ENCODE results near the gene ZNRD2.

The ZNRD2 gene

GRCh38 chr11:65557280-65558001, 12.8 kb upstream of the ZNRD2 start:
- peak; percentile 53 to 64 for DNase-seq

DNA sequence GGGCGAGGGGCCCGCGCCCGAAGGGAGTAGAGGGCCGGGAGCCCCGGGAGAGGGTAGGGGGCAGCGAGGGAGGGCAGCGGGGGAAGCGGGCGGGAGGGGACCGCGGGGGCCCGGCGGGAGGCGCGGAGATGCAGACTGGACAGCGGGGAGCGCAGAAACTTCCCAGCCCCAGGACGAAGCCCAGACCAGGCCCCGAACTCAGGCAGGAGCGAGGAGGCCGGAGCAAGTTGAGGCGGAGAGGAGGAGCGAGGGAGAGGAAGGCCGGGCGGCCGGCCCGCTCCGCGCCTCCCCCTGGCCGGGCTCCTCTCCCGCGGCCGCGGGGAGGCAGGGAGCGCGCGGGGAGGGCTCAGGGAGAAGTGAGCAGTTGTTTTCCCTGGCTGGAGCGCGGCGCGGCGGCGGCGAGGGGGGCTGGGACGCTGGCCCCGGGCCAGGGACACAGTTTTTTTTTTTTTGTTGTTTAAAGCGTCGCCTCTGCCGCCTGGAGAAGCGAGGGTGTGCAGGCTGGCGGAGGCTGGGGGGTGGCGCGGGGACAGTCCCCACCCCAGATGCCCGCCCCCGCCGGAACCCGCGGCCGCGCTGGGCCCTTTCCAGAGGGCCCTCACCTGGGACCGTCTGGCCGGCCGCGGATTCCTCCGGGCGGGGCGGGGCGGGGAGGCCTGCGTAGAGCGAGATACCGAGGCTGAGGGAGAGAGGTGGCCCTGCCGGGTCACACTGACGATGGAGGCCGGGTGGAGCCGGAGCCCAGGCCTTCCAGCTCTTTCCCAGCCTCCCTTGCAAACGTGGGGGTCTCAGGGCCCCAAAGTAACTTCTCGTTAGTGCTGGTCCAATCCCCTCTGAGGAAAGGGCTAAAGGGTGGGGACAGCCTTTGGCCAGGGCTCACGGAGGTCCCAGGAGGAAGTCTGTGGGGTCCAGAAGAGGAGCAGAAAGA, 12.0 kb upstream of the ZNRD2 start, which contains the start of gene LTBP3:
Gene LTBP3 (minus strand): TSS at position 358 of the 928 bp plus-strand sequence. CDS start 400 bp downstream, outside the sequence.
- DNase-seq, result peak; percentile 59 to 64

DNA sequence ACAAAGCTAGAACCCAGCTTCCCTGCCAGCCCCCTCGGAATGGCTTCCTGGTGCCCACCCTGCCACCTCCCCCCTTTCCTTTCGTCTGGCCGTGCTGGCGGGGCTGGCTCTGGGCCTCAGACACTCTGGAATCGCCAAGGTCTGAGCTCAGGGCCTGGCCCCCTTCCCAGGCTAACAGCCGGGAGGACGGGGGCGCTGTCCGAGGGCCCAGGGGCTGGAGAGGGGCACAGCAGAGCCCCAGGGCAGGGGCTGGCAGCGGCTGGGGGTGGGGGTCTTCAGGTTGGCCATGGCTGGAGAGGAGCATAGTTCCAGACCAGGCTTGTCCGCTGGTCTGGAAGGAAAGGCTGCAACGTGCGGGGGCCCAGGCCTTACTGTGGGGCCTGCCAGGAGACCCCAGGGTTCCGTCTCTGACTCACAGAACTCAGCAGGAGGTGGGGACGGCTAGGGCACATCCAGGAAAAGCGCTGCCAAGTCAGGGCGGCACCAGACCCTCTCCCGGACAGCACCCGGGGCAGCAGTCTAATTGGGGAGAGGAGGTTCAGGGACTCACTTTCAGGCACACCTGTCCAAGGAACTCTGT, 11.3 kb upstream of the ZNRD2 start:
- no peak for DNase-seq

DNA sequence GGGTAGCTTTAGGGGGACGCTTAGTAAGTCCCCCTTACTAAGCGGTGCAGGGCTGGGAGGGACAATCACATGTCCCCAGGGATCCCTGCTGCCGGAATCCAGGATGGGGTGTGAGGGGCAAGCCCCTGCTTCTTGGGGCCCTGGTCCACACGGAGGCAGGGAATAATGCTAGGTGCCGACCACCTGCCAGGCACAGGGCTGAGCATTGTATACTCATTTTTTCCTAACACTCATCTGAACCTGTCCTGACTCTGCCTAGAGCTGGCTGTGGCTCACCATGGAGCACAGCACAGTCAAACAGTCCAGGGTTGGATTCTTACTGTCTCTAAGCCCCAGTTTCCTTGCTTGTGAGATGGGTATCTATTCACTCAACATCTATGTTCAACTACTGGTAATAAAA, 10.7 kb upstream of the ZNRD2 start:
- peak in 1 of 2 experiments; percentile 55 for DNase-seq

DNA sequence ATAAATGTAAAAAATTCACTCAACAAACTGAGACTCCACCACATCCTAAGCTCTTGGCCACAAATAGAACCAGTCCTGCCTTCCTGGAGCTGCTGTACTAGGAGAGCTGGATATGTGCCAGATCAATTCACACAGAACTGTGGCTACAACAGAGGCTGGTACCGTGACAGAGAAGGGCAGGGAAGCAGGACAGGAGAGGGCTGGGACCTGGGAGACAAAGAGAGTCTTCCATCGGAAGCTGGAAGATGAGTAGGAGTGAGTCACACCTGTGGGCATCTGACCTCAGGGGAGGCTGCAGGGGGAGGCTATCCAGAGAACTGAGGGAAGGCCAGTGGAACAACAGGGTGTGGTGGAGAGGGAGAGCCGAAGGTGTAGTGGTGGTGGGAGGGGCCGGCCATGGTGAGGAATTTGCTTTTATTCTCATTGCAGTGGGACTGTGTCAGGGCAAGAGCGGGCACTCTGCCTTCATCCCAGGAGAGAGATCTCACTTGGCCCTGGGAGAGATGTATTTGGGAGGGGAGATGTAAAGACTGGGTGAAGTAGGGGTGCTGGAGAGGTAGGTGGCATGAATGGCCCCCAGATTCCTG, 10.2 kb upstream of the ZNRD2 start:
- peak in 1 of 2 experiments; percentile 32 for DNase-seq

GRCh38 chr11:65560555-65561418, 9.5 kb upstream of the ZNRD2 start:
- no peak for DNase-seq

DNA sequence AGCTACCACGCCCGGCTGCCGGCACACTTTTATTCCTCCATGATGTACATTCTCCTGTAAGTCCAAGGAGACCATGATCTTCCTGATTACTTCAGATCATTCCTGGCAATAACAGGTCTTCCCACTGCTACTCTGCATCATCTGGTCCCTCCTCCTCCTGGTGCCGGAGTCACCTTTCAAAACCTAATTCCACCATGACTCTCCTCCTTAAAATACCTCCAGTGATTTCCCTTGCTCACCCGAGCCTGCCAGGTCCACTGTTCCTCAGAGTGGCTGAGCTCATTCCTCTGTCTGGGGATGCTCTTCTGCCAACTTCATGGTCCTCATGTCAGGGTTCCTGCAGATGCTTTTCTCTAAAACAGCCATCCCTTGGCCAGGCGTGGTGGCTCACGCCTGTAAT, 8.3 kb upstream of the ZNRD2 start:
- no peak for DNase-seq

DNA sequence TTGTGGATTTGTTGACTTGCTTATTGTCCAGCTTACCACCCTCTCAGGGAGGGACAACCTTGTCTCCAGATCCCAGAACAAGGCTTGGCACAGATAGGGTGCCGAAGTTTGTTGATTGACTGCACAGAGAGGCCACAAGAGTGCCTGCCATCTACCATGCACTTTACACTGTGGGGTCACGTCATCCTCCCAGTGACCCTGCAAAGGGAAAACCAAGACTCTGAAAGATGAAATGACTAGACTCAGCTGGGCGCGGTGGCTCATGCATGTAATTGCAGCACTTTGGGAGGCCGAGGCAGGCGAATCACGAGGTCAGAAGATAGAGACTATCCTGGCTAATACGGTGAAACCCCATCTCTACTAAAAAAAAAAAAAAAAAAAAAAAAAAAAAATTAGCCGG, 7.5 kb upstream of the ZNRD2 start:
- DNase-seq, result no peak

DNA sequence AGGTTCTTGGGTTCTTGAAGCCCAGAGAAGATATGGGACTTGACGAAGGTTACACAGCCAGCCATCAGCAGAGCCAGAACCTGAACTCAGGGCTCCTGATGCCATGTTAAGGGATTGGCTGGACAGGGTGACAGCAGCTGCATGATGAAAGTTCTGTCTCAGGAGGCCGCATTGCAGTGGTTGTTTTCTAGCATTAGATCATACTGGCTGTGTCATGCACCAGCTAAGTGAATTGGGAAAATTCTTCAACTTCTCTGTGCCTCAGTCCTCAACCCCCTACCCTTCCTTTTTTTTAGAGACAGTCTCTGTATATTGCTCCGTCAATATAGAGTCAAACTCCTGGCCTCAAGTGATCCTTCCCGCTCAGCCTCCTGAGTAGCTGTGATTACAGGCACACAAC, 6.7 kb upstream of the ZNRD2 start:
- no peak for DNase-seq

DNA sequence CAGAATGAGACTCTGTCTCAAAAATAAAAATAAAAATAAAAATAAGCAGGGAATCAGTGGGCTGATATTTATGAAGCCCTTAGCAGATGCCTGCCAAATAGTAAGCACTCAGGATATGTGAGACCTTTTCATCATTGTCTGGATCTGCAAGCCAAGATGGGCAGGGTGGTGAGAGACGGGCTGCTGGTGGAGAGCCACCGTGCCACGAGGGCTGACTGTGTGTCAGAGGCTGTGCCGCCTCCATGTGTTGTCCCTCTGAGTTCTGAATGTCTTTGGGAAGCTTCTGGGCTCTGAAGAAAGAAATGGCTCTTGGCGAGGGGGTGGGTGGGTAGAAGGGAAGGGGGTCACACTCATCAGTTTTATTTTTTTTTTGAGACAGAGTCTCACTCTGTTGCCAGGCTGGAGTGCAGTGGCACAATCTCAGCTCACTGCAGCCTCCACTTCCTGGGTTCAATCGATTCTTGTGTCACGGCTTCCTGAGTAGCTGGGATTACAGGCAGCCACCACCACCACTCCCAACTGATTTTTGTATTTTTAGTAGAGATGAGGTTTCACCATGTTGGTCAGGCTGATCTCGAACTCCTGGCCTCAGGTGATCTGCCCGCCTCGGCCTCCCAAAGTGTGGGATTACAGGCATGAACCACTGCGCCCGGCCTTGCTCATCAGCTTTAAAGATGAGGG, 5.3 kb upstream of the ZNRD2 start:
- DNase-seq, result peak in 1 of 2 experiments; percentile 36

GRCh38 chr11:65565624-65566453, 4.4 kb upstream of the ZNRD2 start:
- peak; percentile 52 to 53 for DNase-seq

GRCh38 chr11:65569164-65569972, 909 bp upstream of the ZNRD2 start:
- DNase-seq, result no peak

DNA sequence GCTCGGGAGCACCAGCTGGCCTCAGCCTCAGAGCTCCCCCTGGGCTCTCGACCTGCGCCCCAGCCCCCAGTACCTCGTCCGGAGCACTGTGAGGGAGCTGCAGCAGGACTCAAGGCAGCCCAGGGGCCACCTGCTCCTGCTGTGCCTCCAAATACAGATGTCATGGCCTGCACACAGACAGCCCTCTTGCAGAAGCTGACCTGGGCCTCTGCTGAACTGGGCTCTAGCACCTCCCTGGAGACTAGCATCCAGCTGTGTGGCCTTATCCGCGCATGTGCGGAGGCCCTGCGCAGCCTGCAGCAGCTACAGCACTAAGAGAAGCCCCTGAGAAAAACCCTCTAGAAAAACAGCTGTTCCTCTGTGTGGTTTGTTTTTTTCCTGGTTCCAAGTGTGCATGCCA, 1.1 kb downstream of the ZNRD2 start:
- no peak for DNase-seq

- no peak for DNase-seq
Observed at GRCh38 chr11:65571940-65572339, 1.7 kb downstream of the ZNRD2 start.

- peak; percentile 94 to 96 for DNase-seq
Observed at GRCh38 chr11:65572356-65573051, 2.2 kb downstream of the ZNRD2 start, which contains the start of gene FAM89B. FAM89B (plus strand) TSS chr11:65572538; CDS start chr11:65572670, 132 bp downstream.

GRCh38 chr11:65573391-65574079, 3.3 kb downstream of the ZNRD2 start:
- peak; percentile 52 to 58 for DNase-seq

DNA sequence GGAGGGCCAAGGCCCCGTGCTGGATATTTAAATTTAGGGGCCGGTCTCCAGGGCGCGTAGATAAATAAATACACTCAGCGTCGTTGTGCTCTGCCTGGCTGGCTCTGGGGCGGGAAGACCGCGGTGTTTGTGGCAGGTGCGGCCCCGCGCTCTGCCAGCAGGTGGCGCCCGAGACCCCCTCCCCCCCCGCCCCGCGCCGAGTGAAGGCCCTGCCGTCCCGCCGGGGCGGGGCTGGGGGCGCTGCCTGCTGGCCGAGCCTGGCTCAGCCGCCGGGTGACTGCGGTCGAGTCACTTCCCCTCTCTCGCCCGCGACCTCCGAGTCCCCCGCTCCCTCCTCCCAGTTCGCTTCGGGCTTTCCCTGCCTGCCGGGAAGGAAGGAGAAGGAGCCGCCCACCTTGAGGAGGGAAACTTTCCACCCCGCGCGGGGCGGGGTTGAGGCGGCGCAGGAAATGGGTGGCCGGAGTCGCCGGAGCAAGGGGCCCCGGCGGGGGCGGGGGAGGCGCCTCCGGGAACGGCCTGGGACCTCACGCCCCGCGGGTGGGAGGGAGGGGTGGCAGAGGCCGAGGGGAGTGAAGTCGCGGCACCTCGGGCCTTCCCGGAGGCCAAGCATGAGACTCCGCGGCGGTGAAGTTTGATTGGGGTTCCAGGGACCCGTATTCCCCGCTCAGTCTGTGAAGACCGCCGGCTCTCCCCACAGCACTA, 4.0 kb downstream of the ZNRD2 start:
- peak; percentile 94 to 95 for DNase-seq
